ENCODE data around the gene MROH2B.

- TF ChIP-seq CTCF (IDR thresholded peaks at IDR 0.05) (no peak), POLR2AphosphoS5 (IDR thresholded peaks at IDR 0.05) (no peak)
Measured at GRCh38 chr5:41071975-41072374, 833 bp upstream of the MROH2B start.

Data from prostate gland (tissue), 2 donors.